GM18868 (cell line): Measurements from ENCODE around the gene COCH.

Experiments used
- ATAC-seq: cut with Tn5 transposase; IDR thresholded peaks from one replicate; pipeline ENCODE4 v1.9.1; 2021; ENCODE audit warnings: mild to moderate bottlenecking, moderate library complexity; ENCODE audit not compliant: unreplicated experiment

Gene COCH

GRCh38 chr14:30874120-30874998, at the start of gene COCH:
TSS of gene COCH (plus strand) at chr14:30874559. CDS start at chr14:30874939, 380 bp downstream.
- peak; percentile 70 for ATAC-seq

- no peak for ATAC-seq
Observed at GRCh38 chr14:30826070-30826469, 48.3 kb upstream of the COCH start.

GRCh38 chr14:30829853-30830252, 44.5 kb upstream of the COCH start:
- ATAC-seq, result no peak

GRCh38 chr14:30834353-30834752, 40.0 kb upstream of the COCH start:
- no peak for ATAC-seq

DNA sequence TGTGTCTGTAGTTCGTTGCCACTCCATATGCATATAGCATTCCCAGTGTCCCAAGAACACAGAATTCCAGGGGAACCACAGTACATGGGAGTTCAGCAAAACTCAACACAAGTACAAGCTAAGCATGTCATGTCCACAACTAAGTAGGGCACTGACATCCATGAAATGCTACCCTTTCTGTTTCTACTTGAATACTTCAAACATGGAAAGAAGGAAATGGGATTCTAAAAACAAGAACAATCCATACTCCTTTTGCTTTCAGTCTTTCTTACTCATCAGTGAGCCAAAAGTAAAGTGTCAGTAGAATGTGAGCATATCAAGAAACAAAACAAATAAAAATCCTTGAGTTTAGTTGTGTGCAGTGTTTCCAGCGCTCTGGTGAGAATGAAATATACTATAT, 36.0 kb upstream of the COCH start:
- no peak for ATAC-seq

DNA sequence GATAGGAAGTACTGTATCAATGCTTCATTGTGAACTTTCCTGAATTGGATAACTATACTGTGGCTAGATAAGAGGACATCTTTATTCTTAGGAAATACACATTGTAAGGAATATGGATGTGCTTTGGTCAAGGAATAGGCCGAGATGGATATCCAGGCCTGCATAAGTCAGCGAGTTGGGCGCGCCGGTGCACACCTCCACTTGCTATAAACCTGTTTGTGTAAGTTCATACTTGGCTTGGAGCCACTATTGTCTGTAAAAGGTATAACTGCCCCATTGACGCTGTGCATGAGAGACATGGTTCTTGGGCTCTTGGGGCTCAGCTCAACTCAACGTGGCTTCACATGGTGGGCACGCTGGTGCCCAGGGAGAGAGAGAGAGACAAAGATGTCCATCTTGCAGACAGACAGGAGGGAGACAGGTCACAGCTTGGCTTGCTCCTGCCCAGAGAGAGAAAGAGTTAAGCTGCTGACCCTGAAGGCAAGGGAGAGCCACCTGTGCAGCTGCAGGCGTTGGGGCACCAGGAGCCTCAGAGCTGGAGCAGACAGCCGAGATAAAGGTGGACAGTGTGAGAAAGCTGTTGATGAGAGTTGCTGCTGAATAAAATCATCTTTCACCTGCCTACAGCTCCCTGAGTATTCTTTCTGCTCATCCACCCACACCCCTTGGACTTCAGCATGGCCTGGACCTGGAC, 34.1 kb upstream of the COCH start:
- no peak for ATAC-seq

DNA sequence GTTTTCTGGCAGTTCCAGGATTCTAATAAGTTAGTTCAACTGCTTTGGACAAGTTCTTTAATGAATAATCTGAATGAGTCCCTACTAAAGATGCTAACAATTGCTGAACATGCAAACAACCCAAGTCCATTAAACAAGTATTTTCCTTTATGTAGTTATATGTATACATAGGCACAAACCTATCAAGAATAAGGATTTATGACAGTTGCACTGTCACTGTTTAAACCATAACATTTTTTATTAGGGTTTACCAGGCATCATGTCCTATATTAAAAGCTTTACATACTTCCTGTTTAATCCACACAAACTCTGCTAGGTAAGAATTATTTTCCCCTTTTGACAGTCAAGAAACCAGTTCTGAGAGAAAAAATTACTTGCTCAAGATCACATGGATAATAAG, 31.9 kb upstream of the COCH start:
- no peak for ATAC-seq

DNA sequence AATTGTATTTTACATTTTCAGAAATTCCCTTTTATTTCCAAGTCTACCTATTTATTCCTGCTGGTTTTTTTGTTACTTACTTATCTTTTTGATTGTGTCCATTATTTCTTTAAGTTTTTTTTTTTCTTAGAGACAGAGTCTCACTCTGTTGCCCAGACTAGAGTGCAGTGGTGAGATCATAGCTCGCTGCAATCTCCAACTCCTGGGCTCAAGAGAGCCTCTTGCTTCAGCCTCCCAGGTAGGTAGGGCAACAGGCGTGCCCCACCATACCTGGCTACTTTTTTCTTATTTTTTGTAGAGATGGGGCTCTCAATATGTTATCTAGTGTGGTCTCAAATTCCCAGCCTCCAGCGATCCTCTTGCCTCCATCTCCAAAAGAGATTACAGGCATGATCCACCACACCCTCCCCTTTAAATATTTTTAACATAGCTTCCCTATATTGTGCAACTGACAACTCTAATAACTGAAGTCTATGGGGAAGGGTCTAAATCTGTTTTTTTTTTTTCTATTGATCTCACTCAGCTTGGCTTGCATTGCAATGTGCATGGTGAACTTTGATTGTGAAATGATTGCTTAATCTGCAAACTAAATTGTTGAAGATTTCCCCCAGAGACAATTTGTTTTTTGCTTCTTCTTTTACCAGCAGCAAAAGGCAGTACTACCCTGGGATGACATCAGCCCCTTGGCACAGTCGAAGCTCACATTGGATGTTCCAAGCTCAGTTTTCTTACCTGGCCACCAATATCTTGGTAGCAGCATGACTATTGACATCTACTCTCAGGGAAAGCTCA, 25.7 kb upstream of the COCH start:
- no peak for ATAC-seq

DNA sequence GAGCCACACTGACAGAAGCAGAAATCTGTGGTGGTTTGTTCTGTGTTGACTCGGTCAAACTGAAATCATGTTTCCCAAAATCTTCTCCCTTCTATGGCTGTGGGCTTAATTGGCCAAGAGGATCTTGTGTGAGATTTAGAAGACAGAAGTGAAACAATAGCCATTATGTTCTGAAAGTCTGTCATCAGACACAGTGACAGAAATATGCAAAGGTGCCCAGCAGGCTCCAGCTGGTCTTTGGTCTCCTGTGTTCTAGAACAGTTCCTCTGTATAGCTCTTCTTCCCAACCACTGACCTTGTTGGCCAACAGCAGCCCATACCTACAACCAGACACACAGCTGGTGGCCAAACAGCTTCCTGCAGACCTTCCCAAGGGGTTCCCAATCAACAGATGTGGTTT, 25.0 kb upstream of the COCH start:
- ATAC-seq, result peak; percentile 87

DNA sequence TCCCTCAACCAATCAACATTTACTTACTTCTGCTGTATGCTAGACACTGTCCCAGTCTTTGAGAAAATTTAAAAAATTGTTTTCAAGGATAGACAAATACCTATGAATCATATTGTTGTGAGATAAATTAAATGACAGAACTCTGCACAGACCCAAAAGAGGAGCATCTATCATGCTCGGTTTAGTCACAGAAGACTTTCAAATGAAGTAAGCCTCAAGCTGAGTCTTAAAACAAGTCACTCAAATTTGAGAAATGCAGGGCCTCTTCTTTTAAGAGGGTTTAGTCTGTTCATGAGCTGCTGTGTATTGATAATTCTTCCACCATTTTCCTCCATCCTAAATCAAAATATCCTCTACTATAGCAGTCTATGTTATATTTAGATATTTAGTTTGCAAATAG, 24.4 kb upstream of the COCH start:
- ATAC-seq, result no peak

- no peak for ATAC-seq
Observed at GRCh38 chr14:30853946-30854345, 20.4 kb upstream of the COCH start.

DNA sequence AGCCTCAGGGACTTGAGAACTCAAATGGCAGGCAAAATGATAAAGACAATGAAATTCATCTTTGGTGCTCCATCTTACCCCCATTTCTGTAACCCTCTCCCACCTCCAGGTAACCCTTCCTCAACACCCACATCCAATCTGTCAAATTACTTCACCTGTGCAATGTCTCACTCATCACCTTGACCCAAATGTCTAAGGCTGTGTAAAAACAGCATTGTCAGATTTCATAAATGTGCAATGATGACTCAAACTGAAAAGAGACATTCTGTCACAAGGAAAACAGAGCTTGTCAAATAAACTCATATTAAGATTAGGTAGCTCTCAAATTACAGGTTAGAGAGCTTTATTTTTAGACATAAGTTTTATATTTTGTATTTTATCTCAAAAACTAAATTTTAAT, 19.9 kb upstream of the COCH start:
- peak; percentile 61 for ATAC-seq

DNA sequence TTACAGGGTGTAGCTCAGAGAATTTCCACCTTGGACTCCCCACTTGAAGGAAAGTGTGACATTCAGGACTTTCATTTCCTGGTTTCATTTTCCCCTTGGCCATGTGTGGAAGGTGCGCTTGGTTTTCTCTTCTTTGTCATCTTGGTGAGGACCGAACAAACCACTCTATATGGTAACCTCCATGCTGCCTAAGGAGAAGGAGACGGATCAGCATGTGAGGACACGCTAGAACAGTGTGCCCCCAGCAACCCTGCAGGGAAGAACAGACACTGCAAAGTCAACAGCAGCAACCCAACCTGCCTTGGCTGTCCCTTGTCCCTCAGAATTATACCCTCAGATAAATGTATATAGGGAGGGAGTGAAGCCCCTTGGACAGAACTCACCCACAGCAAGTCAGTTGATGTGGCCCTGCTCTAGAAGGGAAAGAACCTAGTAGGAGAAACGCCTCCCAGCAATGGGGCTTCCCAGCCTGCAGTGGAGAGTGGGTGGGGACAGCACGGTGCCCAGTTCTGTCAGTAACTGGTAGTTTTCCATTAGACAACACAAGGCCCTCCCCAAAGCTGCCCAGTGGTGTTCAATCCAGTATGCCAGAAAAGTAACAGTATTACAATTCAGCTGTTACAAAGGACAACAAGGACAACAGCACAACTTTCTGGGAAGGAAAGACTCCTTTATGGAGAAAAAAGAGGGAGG, 18.9 kb upstream of the COCH start:
- ATAC-seq, result peak; percentile 82

DNA sequence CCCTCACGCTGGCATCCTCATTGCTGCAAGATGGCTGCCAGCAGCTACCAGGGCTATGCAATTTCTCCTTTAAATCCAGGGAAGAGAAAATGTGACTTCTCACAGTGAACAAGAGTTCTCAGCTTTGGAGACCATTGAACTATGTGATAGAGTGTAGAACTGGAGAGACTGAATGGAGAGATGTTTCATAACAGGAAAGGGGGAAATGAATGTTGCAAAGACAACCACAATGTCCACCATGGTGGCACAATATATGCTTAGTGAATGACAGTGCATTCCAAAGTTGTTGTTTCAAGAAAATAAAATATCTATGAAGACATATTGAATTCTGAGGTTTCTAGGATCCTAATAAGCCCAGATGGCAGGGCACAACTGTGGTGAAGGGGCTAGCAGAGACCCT, 13.2 kb upstream of the COCH start:
- no peak for ATAC-seq

- ATAC-seq, result no peak
Observed at GRCh38 chr14:30864934-30865333, 9.4 kb upstream of the COCH start.

- ATAC-seq, result no peak
Observed at GRCh38 chr14:30868736-30869135, 5.6 kb upstream of the COCH start.

DNA sequence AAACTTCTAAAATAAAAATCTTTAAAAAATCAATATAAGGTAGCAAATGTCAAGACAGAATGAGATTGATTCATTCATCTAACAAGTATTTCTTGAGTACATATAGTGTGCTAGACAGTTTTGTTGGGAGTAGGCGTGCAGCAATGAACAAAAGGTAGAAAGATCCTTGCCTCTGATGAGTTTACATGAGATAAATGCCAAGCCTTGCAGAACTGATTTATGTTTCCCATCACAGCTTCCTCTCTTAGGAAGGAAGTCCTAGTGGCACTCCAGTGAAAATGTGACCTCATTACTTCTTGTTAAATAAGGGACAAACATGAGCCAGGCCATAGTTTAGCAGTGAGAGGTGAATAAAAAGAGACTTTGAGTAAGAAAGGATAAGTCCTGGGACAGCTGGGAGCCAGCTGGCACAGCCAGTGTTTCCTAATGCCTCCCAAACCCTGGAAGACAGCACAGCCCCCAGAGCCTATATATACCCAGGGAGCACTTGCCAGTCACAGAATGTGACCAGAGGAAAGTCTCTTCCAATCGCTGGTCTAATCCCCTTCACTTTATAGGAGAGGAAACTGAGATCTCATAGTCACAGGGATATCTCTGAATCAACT, 4.7 kb upstream of the COCH start:
- ATAC-seq, result no peak

GRCh38 chr14:30872602-30873001, 1.8 kb upstream of the COCH start:
- no peak for ATAC-seq

GRCh38 chr14:30873308-30874119, 845 bp upstream of the COCH start:
- no peak for ATAC-seq
